Lower leg skin (tissue), 3 donors: ENCODE data around the gene SEPTIN11.

Experiments used
- CTCF ChIP-seq, 3 donors: fragments of 450-650 bp; IDR thresholded peaks; one replicate each; pipeline ENCODE4 v1.5.1; 2016; ENCODE audit warnings: antibody characterized with exemption in 3 of 3, mild to moderate bottlenecking in 3 of 3, moderate library complexity in 2 of 3
- POLR2A ChIP-seq, 2 donors: fragments of 450-650 bp; IDR thresholded peaks; one replicate each; pipeline ENCODE4 v1.6.1; 2016 to 2017; ENCODE audit warnings: antibody characterized with exemption in 2 of 2, mild to moderate bottlenecking in 1 of 2, moderate library complexity in 1 of 2

DNA sequence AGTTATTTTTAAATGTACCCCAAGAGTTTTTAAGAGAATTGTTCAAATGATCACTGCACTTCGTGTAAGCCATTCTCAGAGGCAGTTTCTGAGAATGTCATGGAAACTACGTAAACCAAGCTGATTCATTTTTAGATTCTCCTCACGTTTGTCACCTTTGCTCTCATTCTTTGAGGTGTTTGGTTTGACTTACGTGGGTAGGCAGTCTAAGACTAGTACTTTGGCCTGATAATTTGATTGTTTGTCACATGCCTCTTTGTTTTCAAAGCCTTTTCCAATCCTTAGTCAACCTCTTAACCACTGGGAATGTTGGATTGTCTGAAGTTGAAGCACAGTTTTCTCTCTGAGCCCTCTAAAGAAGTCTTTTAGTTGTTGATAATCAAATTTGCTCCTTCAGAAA, 10.5 kb downstream of the SEPTIN11 start:
- TF ChIP-seq POLR2A (IDR thresholded peaks at IDR 0.05) (no peak), CTCF (IDR thresholded peaks at IDR 0.05) (no peak)
